ENCODE data around the gene TSPAN10.
A peak's percentile ranks its signal among the peaks of the same experiment; 100 is the strongest.
"Not testable (repeated sequence)": the region's sequence is repeated elsewhere in the genome, so short reads cannot be mapped to it uniquely, and the experiment has no call there.

Gene TSPAN10

GRCh38 chr17:81659038-81659437 is 22.0 kb downstream of the TSPAN10 start:
- FAIRE-seq: no peak
- no peak for DNase-seq (ENCODE audit: insufficient read length, low spot score)

- no peak for FAIRE-seq
- DNase-seq (ENCODE audit: insufficient read length, low spot score): no peak
Observed at GRCh38 chr17:81660441-81660840, 23.4 kb downstream of the TSPAN10 start.

GRCh38 chr17:81662002-81662401 is 25.0 kb downstream of the TSPAN10 start:
- FAIRE-seq (no peak), DNase-seq (ENCODE audit: insufficient read length, low spot score) (no peak)

GRCh38 chr17:81664051-81664470 is 27.1 kb downstream of the TSPAN10 start:
- no peak for FAIRE-seq
- no peak for DNase-seq (ENCODE audit: insufficient read length, low spot score)

GRCh38 chr17:81665205-81666091 is 28.5 kb downstream of the TSPAN10 start:
- FAIRE-seq: no peak
- DNase-seq (ENCODE audit: insufficient read length, low spot score): no peak

GRCh38 chr17:81666092-81666341 is 29.0 kb downstream of the TSPAN10 start:
- FAIRE-seq (no peak), DNase-seq (ENCODE audit: insufficient read length, low spot score) (no peak)

GRCh38 chr17:81666342-81667191 is 29.6 kb downstream of the TSPAN10 start, which contains the start of the genes CCDC137 and OXLD1:
TSS of gene CCDC137 (plus strand) at chr17:81666737. CDS start at chr17:81666767, 30 bp downstream.
TSS of gene OXLD1 (minus strand) at chr17:81666605. CDS start at chr17:81666577, 28 bp downstream.
- FAIRE-seq (peak; percentile 86), DNase-seq (ENCODE audit: insufficient read length, low spot score) (peak; percentile 98)

GRCh38 chr17:81667754-81668153 is 30.8 kb downstream of the TSPAN10 start:
- DNase-seq (ENCODE audit: insufficient read length, low spot score) (no peak), FAIRE-seq (no peak)

- FAIRE-seq (no peak), DNase-seq (ENCODE audit: insufficient read length, low spot score) (no peak)
Observed at GRCh38 chr17:81672504-81672903, 35.5 kb downstream of the TSPAN10 start.

GRCh38 chr17:81672954-81673353 is 36.0 kb downstream of the TSPAN10 start:
- FAIRE-seq (no peak), DNase-seq (ENCODE audit: insufficient read length, low spot score) (no peak)

GRCh38 chr17:81673561-81674258 is 36.7 kb downstream of the TSPAN10 start:
- FAIRE-seq (no peak), DNase-seq (ENCODE audit: insufficient read length, low spot score) (no peak)

- not testable (repeated sequence) for DNase-seq (ENCODE audit: insufficient read length, low spot score); FAIRE-seq
Observed at GRCh38 chr17:81675515-81676221, 38.7 kb downstream of the TSPAN10 start.

GRCh38 chr17:81676906-81677305 is 39.9 kb downstream of the TSPAN10 start:
- FAIRE-seq (no peak), DNase-seq (ENCODE audit: insufficient read length, low spot score) (no peak)

GRCh38 chr17:81680150-81680549 is 43.2 kb downstream of the TSPAN10 start:
- FAIRE-seq: no peak

GRCh38 chr17:81681672-81682071 is 44.7 kb downstream of the TSPAN10 start:
- DNase-seq (ENCODE audit: insufficient read length, low spot score) (no peak), FAIRE-seq (no peak)

More at GRCh38 chr17:81680150-81680549, 43.2 kb downstream of the TSPAN10 start:
- no peak for DNase-seq (ENCODE audit: insufficient read length, low spot score)

- no peak for FAIRE-seq
- DNase-seq (ENCODE audit: insufficient read length, low spot score): no peak
Observed at GRCh38 chr17:81682565-81683207, 45.7 kb downstream of the TSPAN10 start.

- FAIRE-seq: no peak
Observed at GRCh38 chr17:81683208-81683583, 46.2 kb downstream of the TSPAN10 start.

GRCh38 chr17:81683584-81684441 is 46.8 kb downstream of the TSPAN10 start, which contains the start of the genes ARL16 and HGS:
TSS of gene ARL16 (minus strand) at chr17:81683797. CDS start at chr17:81683753, 44 bp downstream.
TSS of gene HGS (plus strand) at chr17:81684011. CDS start at chr17:81684067, 56 bp downstream.
- FAIRE-seq: peak; percentile 92
- peak; percentile 99 for DNase-seq (ENCODE audit: insufficient read length, low spot score)

More at GRCh38 chr17:81683208-81683583, 46.2 kb downstream of the TSPAN10 start:
- no peak for DNase-seq (ENCODE audit: insufficient read length, low spot score)

All from HTR-8/SVneo (cell line).